Measurements from ENCODE around the gene MYBPC2.

- TF ChIP-seq CTCF (IDR thresholded peaks at IDR 0.05; ENCODE audit: low read length), result no peak
- no peak for TF ChIP-seq EZH2 (IDR thresholded peaks at IDR 0.05; ENCODE audit: borderline replicate concordance, low read length)
Observed at GRCh38 chr19:50505856-50506611, 73.3 kb downstream of the MYBPC2 start.

All from OCI-LY1 (cell line).